GM18511 (cell line): ENCODE measurements around the gene EEPD1.
A peak's percentile ranks its signal among the peaks of the same experiment; 100 is the strongest.
"Not testable (repeated sequence)": the region's sequence is repeated elsewhere in the genome, so short reads cannot be mapped to it uniquely, and the experiment has no call there.

ENCODE experiments used
- ATAC-seq: cut with Tn5 transposase; IDR thresholded peaks from one replicate; pipeline ENCODE4 v1.9.1; 2021; ENCODE audit warnings: mild to moderate bottlenecking, moderate library complexity; ENCODE audit not compliant: unreplicated experiment

EEPD1 gene

GRCh38 chr7:36245684-36246299, 92.7 kb downstream of the EEPD1 start:
- no peak for ATAC-seq

GRCh38 chr7:36249091-36249490, 96.0 kb downstream of the EEPD1 start:
- ATAC-seq: no peak

GRCh38 chr7:36253699-36254098, 100.6 kb downstream of the EEPD1 start:
- no peak for ATAC-seq

GRCh38 chr7:36258510-36259259, 105.6 kb downstream of the EEPD1 start:
- not testable (repeated sequence) for ATAC-seq

- peak; percentile 40 for ATAC-seq
Measured at GRCh38 chr7:36260481-36260880, 107.4 kb downstream of the EEPD1 start.

- peak; percentile 69 for ATAC-seq
Measured at GRCh38 chr7:36261019-36261754, 108.1 kb downstream of the EEPD1 start.

GRCh38 chr7:36262309-36263094, 109.4 kb downstream of the EEPD1 start:
- ATAC-seq: no peak

GRCh38 chr7:36263095-36263484, 110.0 kb downstream of the EEPD1 start:
- ATAC-seq: no peak

GRCh38 chr7:36264123-36264801, 111.2 kb downstream of the EEPD1 start:
- peak; percentile 60 for ATAC-seq

- no peak for ATAC-seq
Measured at GRCh38 chr7:36264913-36265516, 112.0 kb downstream of the EEPD1 start.

- no peak for ATAC-seq
Measured at GRCh38 chr7:36265680-36266079, 112.6 kb downstream of the EEPD1 start.

GRCh38 chr7:36266190-36266589, 113.1 kb downstream of the EEPD1 start:
- no peak for ATAC-seq

- ATAC-seq: no peak
Measured at GRCh38 chr7:36266683-36267082, 113.6 kb downstream of the EEPD1 start.

GRCh38 chr7:36272211-36272566, 119.1 kb downstream of the EEPD1 start:
- peak; percentile 77 for ATAC-seq

GRCh38 chr7:36272567-36273269, 119.7 kb downstream of the EEPD1 start:
- ATAC-seq: peak; percentile 39

GRCh38 chr7:36273836-36274235, 120.8 kb downstream of the EEPD1 start:
- ATAC-seq: no peak

- ATAC-seq: no peak
Measured at GRCh38 chr7:36275735-36276284, 122.8 kb downstream of the EEPD1 start.

- no peak for ATAC-seq
Measured at GRCh38 chr7:36276428-36277248, 123.6 kb downstream of the EEPD1 start.

- no peak for ATAC-seq
Measured at GRCh38 chr7:36277249-36277542, 124.1 kb downstream of the EEPD1 start.
